GM23338 (cell line): Measurements from ENCODE around the gene HS6ST3. TPM values are rescaled to one million over a fixed set of nuclear protein-coding genes. Genes with fewer than 3 reads are reported as not detected.

Source experiments
- ATAC-seq: fragments of 200-7000 bp; cut with Tn5 transposase; 3 replicates; pipeline ENCODE4 v1.9.1; 2020
- DNase-seq: peaks from one replicate; pipeline ENCODE4 v3.0.0-alpha.2; 2015; ENCODE audit warnings: low spot score
- H2AFZ ChIP-seq: fragments of 200-600 bp; sonication (generic); 2 replicates; pipeline ENCODE4 v1.8.0; 2016; ENCODE audit warnings: antibody characterized with exemption, mild to moderate bottlenecking, moderate library complexity
- H3F3A ChIP-seq: fragments of 200-600 bp; sonication (generic); replicated peaks from 2 replicates; pipeline ENCODE4 v1.8.0; 2017; ENCODE audit warnings: antibody characterized with exemption, mixed run types, low read depth
- H3K27ac ChIP-seq: fragments of 200-600 bp; sonication (generic); 2 replicates; pipeline ENCODE4 v1.6.1; 2016; ENCODE audit warnings: low read depth
- H3K27me3 ChIP-seq: fragments of 200-600 bp; sonication (generic); 2 replicates; pipeline ENCODE4 v1.8.0; 2016; ENCODE audit warnings: mild to moderate bottlenecking, mixed run types, moderate library complexity; ENCODE audit not compliant: insufficient read depth
- H3K36me3 ChIP-seq: fragments of 200-600 bp; sonication (generic); 2 replicates; pipeline ENCODE4 v1.8.0; 2016; ENCODE audit warnings: mild to moderate bottlenecking; ENCODE audit not compliant: insufficient read depth
- H3K4me1 ChIP-seq: fragments of 200-600 bp; sonication (generic); 2 replicates; pipeline ENCODE4 v1.8.0; 2016; ENCODE audit warnings: mild to moderate bottlenecking, moderate library complexity; ENCODE audit not compliant: insufficient read depth
- H3K4me2 ChIP-seq: fragments of 200-600 bp; sonication (generic); 2 replicates; pipeline ENCODE4 v1.7.1; 2017; ENCODE audit warnings: mixed run types
- H3K4me3 ChIP-seq: fragments of 200-600 bp; sonication (generic); 2 replicates; pipeline ENCODE4 v1.6.1; 2016; ENCODE audit warnings: mixed run types
- H3K79me2 ChIP-seq: fragments of 200-600 bp; sonication (generic); replicated peaks from 2 replicates; pipeline ENCODE4 v1.8.0; 2017; ENCODE audit warnings: mild to moderate bottlenecking; ENCODE audit not compliant: insufficient read depth
- H3K9me2 ChIP-seq: fragments of 200-600 bp; sonication (generic); 2 replicates; pipeline ENCODE4 v1.8.0; 2017; ENCODE audit not compliant: insufficient read depth
- H4K20me1 ChIP-seq: fragments of 200-600 bp; sonication (generic); replicated peaks from 2 replicates; pipeline ENCODE4 v1.8.0; 2017; ENCODE audit warnings: mild to moderate bottlenecking; ENCODE audit not compliant: insufficient read depth
- H3K27ac Mint-ChIP-seq: 2 replicates; pipeline ENCODE4 v1.8.0; 2020; ENCODE audit warnings: inconsistent platforms, mild to moderate bottlenecking, moderate library complexity, mixed read lengths
- H3K27me3 Mint-ChIP-seq: 3 replicates; pipeline ENCODE4 v1.8.0; 2022; ENCODE audit warnings: low read depth, mild to moderate bottlenecking, moderate library complexity, mixed read lengths, inconsistent platforms; ENCODE audit not compliant: insufficient read depth, poor library complexity
- H3K36me3 Mint-ChIP-seq: 3 replicates; pipeline ENCODE4 v1.8.0; 2021; ENCODE audit warnings: low read depth, mild to moderate bottlenecking, inconsistent platforms, moderate library complexity, mixed read lengths
- H3K4me1 Mint-ChIP-seq: 3 replicates; pipeline ENCODE4 v1.8.0; 2020; ENCODE audit warnings: mild to moderate bottlenecking, inconsistent platforms, mixed read lengths
- H3K4me3 Mint-ChIP-seq: 3 replicates; pipeline ENCODE4 v1.8.0; 2021; ENCODE audit warnings: moderate library complexity, mild to moderate bottlenecking, inconsistent platforms, mixed read lengths
- H3K9me3 Mint-ChIP-seq: 3 replicates; pipeline ENCODE4 v1.8.0; 2020; ENCODE audit warnings: moderate library complexity, mild to moderate bottlenecking, inconsistent platforms, mixed read lengths
- CREB1 ChIP-seq: fragments of 250-450 bp; sonication (Bioruptor Pico); IDR thresholded peaks from 2 replicates; pipeline ENCODE4 v1.5.0; 2020; ENCODE audit warnings: low read depth, mild to moderate bottlenecking, moderate library complexity
- CTCF ChIP-seq, 2 experiments: fragments of 200-600 bp in 1 of 2; sonication (generic) in 1 of 2; conservative IDR thresholded peaks; 2 replicates each; pipeline versions ENCODE4 v1.5.1 to v1.6.1; 2016 to 2017; ENCODE audit warnings: antibody characterized with exemption in 2 of 2, low read depth in 2 of 2, mild to moderate bottlenecking in 2 of 2, moderate library complexity in 1 of 2
- ETS1 ChIP-seq: IDR thresholded peaks from 2 replicates; pipeline ENCODE4 v1.6.1; 2016; ENCODE audit warnings: antibody characterized with exemption
- EZH2phosphoT487 ChIP-seq: fragments of 200-600 bp; sonication (generic); IDR thresholded peaks from one replicate; pipeline ENCODE4 v1.8.1; 2018; ENCODE audit warnings: antibody characterized with exemption; ENCODE audit not compliant: unreplicated experiment
- NANOG ChIP-seq: IDR thresholded peaks from 2 replicates; pipeline ENCODE4 v1.6.1; 2016; ENCODE audit warnings: antibody characterized with exemption, borderline replicate concordance
- POLR2AphosphoS5 ChIP-seq: IDR thresholded peaks from 2 replicates; pipeline ENCODE4 v1.6.1; 2016; ENCODE audit warnings: antibody characterized with exemption, low read depth
- REST ChIP-seq: IDR thresholded peaks from one replicate; pipeline ENCODE4 v1.6.1; 2018; ENCODE audit warnings: antibody characterized with exemption; ENCODE audit not compliant: unreplicated experiment
- STAT1 ChIP-seq: IDR thresholded peaks from one replicate; pipeline ENCODE4 v1.6.1; 2016; ENCODE audit warnings: antibody characterized with exemption; ENCODE audit not compliant: unreplicated experiment
- ZNF114 ChIP-seq: fragments of 250-450 bp; sonication (Bioruptor Pico); IDR thresholded peaks from 2 replicates; pipeline ENCODE4 v1.5.0; 2020; ENCODE audit warnings: mild to moderate bottlenecking, moderate library complexity
- ZNF462 ChIP-seq: fragments of 250-450 bp; sonication (Bioruptor Pico); IDR thresholded peaks from 2 replicates; pipeline ENCODE4 v1.5.0; 2020; ENCODE audit warnings: mild to moderate bottlenecking, moderate library complexity
- polyA plus RNA-seq: library from polyadenylated mRNA; unstranded; fragments of >200 nt; fragmentation: Nextera tagmentation; extraction: Ambion mirVana; gene quantifications from 2 replicates; pipeline ENCODE4 v1.2.1, GENCODE V29; 2016
- total RNA-seq: library from RNA; depleted of rRNA; stranded (reverse); fragments of >200 nt; shearing (Covaris generic); gene quantifications from 2 replicates; pipeline ENCODE4 v1.2.3, GENCODE V29; 2014

The HS6ST3 gene
- total and polyA plus RNA-seq, 2 experiments from 2014 or later, result 0.52 to 0.80 TPM

GRCh38 chr13:96834626-96835025, 744.7 kb downstream of the HS6ST3 start:
- Mint-ChIP-seq H3K36me3 (no peaks in the 10 kb centered on the region; the same call in 2 of the 3 replicates), H3K4me3 (no peak overlapping the region), H3K4me1 (peaks cover 5% of the 10 kb centered on the region; the same call in 2 of the 3 replicates), H3K27ac (no peak overlapping the region), H3K27me3 (peaks cover 2% of the 10 kb centered on the region), H3K9me3 (no peaks in the 10 kb centered on the region)
- no peak overlapping the region for H3K4me3 ChIP-seq
- H3F3A ChIP-seq, result no peaks in the 10 kb centered on the region
- H2AFZ ChIP-seq, result no peak overlapping the region
- TF ChIP-seq EZH2phosphoT487 (no peak), ZNF114 (CRISPR knock-in tag) (no peak), POLR2AphosphoS5 (no peak), ZNF462 (CRISPR knock-in tag) (no peak), STAT1 (no peak), CREB1 (CRISPR knock-in tag) (no peak), REST (no peak), CTCF (conservative IDR thresholded peaks at IDR 0.05; ENCODE audit: low read depth in 2 of 2) (no peak), ETS1 (no peak), NANOG (no peak)
- no peaks in the 10 kb centered on the region for H3K27me3 ChIP-seq
- DNase-seq (no peak), ATAC-seq (no peak)
- H3K36me3 ChIP-seq, result no peaks in the 10 kb centered on the region
- H3K4me1 ChIP-seq, result no peaks in the 10 kb centered on the region
- H3K9me2 ChIP-seq, result no peaks in the 10 kb centered on the region
- H4K20me1 ChIP-seq, result no peaks in the 10 kb centered on the region
- no peak overlapping the region for H3K4me2 ChIP-seq
- no peaks in the 10 kb centered on the region for H3K79me2 ChIP-seq
- no peak overlapping the region for H3K27ac ChIP-seq
